ENCODE measurements around the gene ATP2A3.

The ATP2A3 gene

GRCh38 chr17:4008082-4008435, 43.8 kb upstream of the ATP2A3 start:
- no peak overlapping the region for H2BK5ac ChIP-seq (ENCODE audit: low read depth, low read length, poor library complexity)
- DNase-seq: no peak
- no peak overlapping the region for H3K4me2 ChIP-seq (ENCODE audit: low read length)
- no peak overlapping the region for H2BK120ac ChIP-seq (ENCODE audit: insufficient read depth, low read length, poor library complexity)
- peaks cover 0 to 3% of the 10 kb centered on the region in 2 experiments for H3K4me1 ChIP-seq (ENCODE audit: control insufficient read depth in 1 of 2, insufficient read depth in 2 of 2, low read length in 2 of 2)
- no peak overlapping the region for H3K4me3 ChIP-seq (ENCODE audit: low read depth, low read length)
- no peaks in the 10 kb centered on the region for H3K79me1 ChIP-seq (ENCODE audit: low read length)
- no peak overlapping the region for H2BK12ac ChIP-seq (ENCODE audit: low read length)
- no peak overlapping the region for H2AFZ ChIP-seq (ENCODE audit: insufficient read depth, low read length, poor library complexity)
- H3K4ac ChIP-seq (ENCODE audit: low read depth, low read length): no peak overlapping the region
- H3K14ac ChIP-seq (ENCODE audit: low read length): no peak overlapping the region
- no peaks in the 10 kb centered on the region for H3K79me2 ChIP-seq (ENCODE audit: control insufficient read depth, insufficient read depth, low read length, poor library complexity)
- H3K36me3 ChIP-seq (ENCODE audit: control insufficient read depth in 1 of 2, insufficient read depth in 2 of 2, low read length in 2 of 2): peaks cover 49 to 53% of the 10 kb centered on the region in 2 experiments
- no peak overlapping the region for H2AK5ac ChIP-seq (ENCODE audit: low read length)
- no peaks in the 10 kb centered on the region for H3K9me3 ChIP-seq (ENCODE audit: insufficient read depth, low read depth, low read length)
- no peak overlapping the region for H4K12ac ChIP-seq (ENCODE audit: low read depth, low read length)
- no CpG with 5 or more reads among the region's 6 CpGs for WGBS (ENCODE audit: extremely low coverage, insufficient coverage, insufficient read length)
- H4K8ac ChIP-seq (ENCODE audit: low read depth, low read length): no peak overlapping the region
- no peak overlapping the region for H3K18ac ChIP-seq (ENCODE audit: low read length)
- H4K91ac ChIP-seq (ENCODE audit: low read depth, low read length): no peak overlapping the region
- no peak overlapping the region for H3K27ac ChIP-seq (ENCODE audit: low read depth, low read length)
- no peak overlapping the region for H3K9ac ChIP-seq (ENCODE audit: low read length)
- no peaks in the 10 kb centered on the region for H3K27me3 ChIP-seq (ENCODE audit: insufficient read depth, low read length)
- H3K23ac ChIP-seq (ENCODE audit: low read length): no peak overlapping the region

- H2BK12ac ChIP-seq (ENCODE audit: low read length): no peak overlapping the region
- no peak for DNase-seq
- no peak overlapping the region for H3K23ac ChIP-seq (ENCODE audit: low read length)
- no peak overlapping the region for H3K4ac ChIP-seq (ENCODE audit: low read depth, low read length)
- no peak overlapping the region for H4K91ac ChIP-seq (ENCODE audit: low read depth, low read length)
- H3K14ac ChIP-seq (ENCODE audit: low read length): no peak overlapping the region
- H3K79me2 ChIP-seq (ENCODE audit: control insufficient read depth, insufficient read depth, low read length, poor library complexity): no peaks in the 10 kb centered on the region
- no peaks in the 10 kb centered on the region for H3K27me3 ChIP-seq (ENCODE audit: insufficient read depth, low read length)
- no peaks in the 10 kb centered on the region for H3K79me1 ChIP-seq (ENCODE audit: low read length)
- no peak overlapping the region for H3K18ac ChIP-seq (ENCODE audit: low read length)
- no peak overlapping the region for H3K4me2 ChIP-seq (ENCODE audit: low read length)
- H3K27ac ChIP-seq (ENCODE audit: low read depth, low read length): no peak overlapping the region
- peaks cover 0 to 5% of the 10 kb centered on the region in 2 experiments for H3K4me1 ChIP-seq (ENCODE audit: control insufficient read depth in 1 of 2, insufficient read depth in 2 of 2, low read length in 2 of 2)
- no CpG with 5 or more reads among the region's 27 CpGs for WGBS (ENCODE audit: extremely low coverage, insufficient coverage, insufficient read length)
- H2AFZ ChIP-seq (ENCODE audit: insufficient read depth, low read length, poor library complexity): no peak overlapping the region
- H3K9ac ChIP-seq (ENCODE audit: low read length): no peak overlapping the region
- no peak overlapping the region for H2AK5ac ChIP-seq (ENCODE audit: low read length)
- no peak overlapping the region for H2BK120ac ChIP-seq (ENCODE audit: insufficient read depth, low read length, poor library complexity)
- H3K9me3 ChIP-seq (ENCODE audit: insufficient read depth, low read depth, low read length): no peaks in the 10 kb centered on the region
- no peak overlapping the region for H2BK5ac ChIP-seq (ENCODE audit: low read depth, low read length, poor library complexity)
- no peak overlapping the region for H4K8ac ChIP-seq (ENCODE audit: low read depth, low read length)
- peaks cover 49 to 53% of the 10 kb centered on the region in 2 experiments for H3K36me3 ChIP-seq (ENCODE audit: control insufficient read depth in 1 of 2, insufficient read depth in 2 of 2, low read length in 2 of 2)
- H3K4me3 ChIP-seq (ENCODE audit: low read depth, low read length): no peak overlapping the region
- no peak overlapping the region for H4K12ac ChIP-seq (ENCODE audit: low read depth, low read length)
Observed at GRCh38 chr17:4007346-4008081, 43.3 kb upstream of the ATP2A3 start.

- Histone ChIP-seq H3K4ac (ENCODE audit: low read depth, low read length) (no peak overlapping the region), H3K27me3 (ENCODE audit: insufficient read depth, low read length) (no peaks in the 10 kb centered on the region), H3K14ac (ENCODE audit: low read length) (no peak overlapping the region), H3K27ac (ENCODE audit: low read depth, low read length) (no peak overlapping the region), H3K18ac (ENCODE audit: low read length) (no peak overlapping the region), H4K8ac (ENCODE audit: low read depth, low read length) (no peak overlapping the region), H2BK120ac (ENCODE audit: insufficient read depth, low read length, poor library complexity) (no peak overlapping the region), H2BK12ac (ENCODE audit: low read length) (no peak overlapping the region), H3K9ac (ENCODE audit: low read length) (no peak overlapping the region), H3K4me2 (ENCODE audit: low read length) (no peak overlapping the region), H3K79me2 (ENCODE audit: control insufficient read depth, insufficient read depth, low read length, poor library complexity) (no peaks in the 10 kb centered on the region), H2AFZ (ENCODE audit: insufficient read depth, low read length, poor library complexity) (no peak overlapping the region), H3K36me3 (ENCODE audit: control insufficient read depth in 1 of 2, insufficient read depth in 2 of 2, low read length in 2 of 2) (peaks cover 46% of the 10 kb centered on the region in 2 experiments), H2AK5ac (ENCODE audit: low read length) (no peak overlapping the region), H3K23ac (ENCODE audit: low read length) (no peak overlapping the region), H3K4me3 (ENCODE audit: low read depth, low read length) (no peak overlapping the region), H3K79me1 (ENCODE audit: low read length) (no peaks in the 10 kb centered on the region), H4K12ac (ENCODE audit: low read depth, low read length) (no peak overlapping the region), H3K9me3 (ENCODE audit: insufficient read depth, low read depth, low read length) (no peaks in the 10 kb centered on the region), H3K4me1 (ENCODE audit: control insufficient read depth in 1 of 2, insufficient read depth in 2 of 2, low read length in 2 of 2) (peaks cover 0 to 8% of the 10 kb centered on the region in 2 experiments), H4K91ac (ENCODE audit: low read depth, low read length) (no peak overlapping the region), H2BK5ac (ENCODE audit: low read depth, low read length, poor library complexity) (no peak overlapping the region)
- DNase-seq: no peak
- WGBS (ENCODE audit: extremely low coverage, insufficient coverage, insufficient read length): no CpG with 5 or more reads among the region's 8 CpGs
Observed at GRCh38 chr17:4006745-4007211, 42.5 kb upstream of the ATP2A3 start.

- no peaks in the 10 kb centered on the region for H3K79me1 ChIP-seq (ENCODE audit: low read length)
- no peak overlapping the region for H2BK12ac ChIP-seq (ENCODE audit: low read length)
- no peak overlapping the region for H2AFZ ChIP-seq (ENCODE audit: insufficient read depth, low read length, poor library complexity)
- H4K8ac ChIP-seq (ENCODE audit: low read depth, low read length): no peak overlapping the region
- peaks cover 3 to 10% of the 10 kb centered on the region in 2 experiments for H3K4me1 ChIP-seq (ENCODE audit: control insufficient read depth in 1 of 2, insufficient read depth in 2 of 2, low read length in 2 of 2)
- no peak overlapping the region for H3K4me2 ChIP-seq (ENCODE audit: low read length)
- no peak overlapping the region for H3K4me3 ChIP-seq (ENCODE audit: low read depth, low read length)
- H3K9ac ChIP-seq (ENCODE audit: low read length): no peak overlapping the region
- no CpG with 5 or more reads among the region's 12 CpGs for WGBS (ENCODE audit: extremely low coverage, insufficient coverage, insufficient read length)
- no peaks in the 10 kb centered on the region for H3K9me3 ChIP-seq (ENCODE audit: insufficient read depth, low read depth, low read length)
- no peaks in the 10 kb centered on the region for H3K79me2 ChIP-seq (ENCODE audit: control insufficient read depth, insufficient read depth, low read length, poor library complexity)
- H3K23ac ChIP-seq (ENCODE audit: low read length): no peak overlapping the region
- DNase-seq: no peak
- H2AK5ac ChIP-seq (ENCODE audit: low read length): no peak overlapping the region
- no peak overlapping the region for H4K12ac ChIP-seq (ENCODE audit: low read depth, low read length)
- H2BK120ac ChIP-seq (ENCODE audit: insufficient read depth, low read length, poor library complexity): no peak overlapping the region
- no peak overlapping the region for H2BK5ac ChIP-seq (ENCODE audit: low read depth, low read length, poor library complexity)
- H3K4ac ChIP-seq (ENCODE audit: low read depth, low read length): no peak overlapping the region
- no peak overlapping the region for H3K18ac ChIP-seq (ENCODE audit: low read length)
- no peak overlapping the region for H4K91ac ChIP-seq (ENCODE audit: low read depth, low read length)
- no peak overlapping the region for H3K14ac ChIP-seq (ENCODE audit: low read length)
- peaks cover 44 to 45% of the 10 kb centered on the region in 2 experiments for H3K36me3 ChIP-seq (ENCODE audit: control insufficient read depth in 1 of 2, insufficient read depth in 2 of 2, low read length in 2 of 2)
- no peak overlapping the region for H3K27ac ChIP-seq (ENCODE audit: low read depth, low read length)
- H3K27me3 ChIP-seq (ENCODE audit: insufficient read depth, low read length): no peaks in the 10 kb centered on the region
Observed at GRCh38 chr17:4006165-4006589, 41.9 kb upstream of the ATP2A3 start.

All from trophoblast cell (in vitro differentiated cells and primary cell).